ENCODE measurements around the gene CBX4. TPM values are rescaled to one million over a fixed set of nuclear protein-coding genes. Genes with fewer than 3 reads are reported as not detected.
A peak's percentile ranks its signal among the peaks of the same experiment; 100 is the strongest.

Gene CBX4
- total and polyA plus RNA-seq, 2 experiments from 2014 or later = 1.4 to 4.6 TPM

GRCh38 chr17:79833744-79834564, 5.3 kb downstream of the CBX4 start:
- Mint-ChIP-seq H3K9me3 (no peaks in the 10 kb centered on the region), H3K4me1 (peaks cover 47% of the 10 kb centered on the region), H3K4me3 (peak overlapping the region; percentile 58; the same call in 2 of the 3 replicates), H3K27ac (no peak overlapping the region), H3K36me3 (ENCODE audit: low read depth) (peaks cover 4% of the 10 kb centered on the region; the same call in 2 of the 3 replicates), H3K27me3 (ENCODE audit: insufficient read depth, low read depth, poor library complexity) (peaks cover 94% of the 10 kb centered on the region)
- H3K27ac ChIP-seq (ENCODE audit: low read depth) = no peak overlapping the region
- H3F3A ChIP-seq (replicated peaks; ENCODE audit: low read depth) = peaks cover 27% of the 10 kb centered on the region
- H3K79me2 ChIP-seq (replicated peaks; ENCODE audit: insufficient read depth) = no peaks in the 10 kb centered on the region
- H3K4me3 ChIP-seq = peak overlapping the region; percentile 80
- no peaks in the 10 kb centered on the region for H3K9me2 ChIP-seq (ENCODE audit: insufficient read depth)
- H3K36me3 ChIP-seq (ENCODE audit: insufficient read depth) = no peaks in the 10 kb centered on the region
- peaks cover 4% of the 10 kb centered on the region; the same call in 1 of the 2 replicates for H4K20me1 ChIP-seq (replicated peaks; ENCODE audit: insufficient read depth)
- peaks cover 93% of the 10 kb centered on the region for H3K27me3 ChIP-seq (ENCODE audit: insufficient read depth)
- peak; percentile 62 for DNase-seq (ENCODE audit: low spot score)
- ATAC-seq = peak; percentile 1; the same call in 2 of the 3 replicates
- no peak overlapping the region for H2AFZ ChIP-seq
- peaks cover 53% of the 10 kb centered on the region for H3K4me1 ChIP-seq (ENCODE audit: insufficient read depth)
- TF ChIP-seq ZNF114 (CRISPR knock-in tag; IDR thresholded peaks at IDR 0.05) (no peak), REST (IDR thresholded peaks at IDR 0.05; ENCODE audit: unreplicated experiment) (no peak), EZH2 (IDR thresholded peaks at IDR 0.05; ENCODE audit: low read depth, unreplicated experiment) (peak; percentile 82), EZH2phosphoT487 (IDR thresholded peaks at IDR 0.05; ENCODE audit: unreplicated experiment) (no peak), JUNB (IDR thresholded peaks at IDR 0.05; ENCODE audit: unreplicated experiment) (no peak), POLR2AphosphoS5 (IDR thresholded peaks at IDR 0.05; ENCODE audit: low read depth) (0 out of 2 replicates have a peak, but pooled peaks have one; percentile 11)
- H3K4me2 ChIP-seq = peak overlapping the region; percentile 99

- peak overlapping the region; percentile 99 for H3K4me2 ChIP-seq
- Mint-ChIP-seq H3K36me3 (ENCODE audit: low read depth) (peaks cover 4% of the 10 kb centered on the region; the same call in 2 of the 3 replicates), H3K27me3 (ENCODE audit: insufficient read depth, low read depth, poor library complexity) (peaks cover 97% of the 10 kb centered on the region), H3K4me3 (peak overlapping the region; percentile 47; the same call in 2 of the 3 replicates), H3K4me1 (peaks cover 43% of the 10 kb centered on the region), H3K9me3 (no peaks in the 10 kb centered on the region), H3K27ac (no peak overlapping the region)
- H3K9me2 ChIP-seq (ENCODE audit: insufficient read depth) = no peaks in the 10 kb centered on the region
- ATAC-seq = no peak
- peaks cover 98% of the 10 kb centered on the region for H3K27me3 ChIP-seq (ENCODE audit: insufficient read depth)
- H3K4me3 ChIP-seq = peak overlapping the region; percentile 61
- H3K79me2 ChIP-seq (replicated peaks; ENCODE audit: insufficient read depth) = no peaks in the 10 kb centered on the region
- no peak overlapping the region for H3K27ac ChIP-seq (ENCODE audit: low read depth)
- peaks cover 25% of the 10 kb centered on the region for H3F3A ChIP-seq (replicated peaks; ENCODE audit: low read depth)
- TF ChIP-seq REST (IDR thresholded peaks at IDR 0.05; ENCODE audit: unreplicated experiment) = no peak
- TF ChIP-seq EZH2 (IDR thresholded peaks at IDR 0.05; ENCODE audit: low read depth, unreplicated experiment) = peak; percentile 84
- DNase-seq (ENCODE audit: low spot score) = no peak
- no peaks in the 10 kb centered on the region for H3K36me3 ChIP-seq (ENCODE audit: insufficient read depth)
- peaks cover 51% of the 10 kb centered on the region for H3K4me1 ChIP-seq (ENCODE audit: insufficient read depth)
- H4K20me1 ChIP-seq (replicated peaks; ENCODE audit: insufficient read depth) = peaks cover 3% of the 10 kb centered on the region; the same call in 1 of the 2 replicates
- H2AFZ ChIP-seq = no peak overlapping the region
Measured at GRCh38 chr17:79833110-79833450, 6.2 kb downstream of the CBX4 start.

All from GM23338 (cell line).